Measurements from ENCODE around the gene PAIP2. TPM values are rescaled to one million over a fixed set of nuclear protein-coding genes. Genes with fewer than 3 reads are reported as not detected.

The PAIP2 gene
- total RNA-seq, 5 donors from 2014 or later (not counting 1 experiment from before 2014, with no cell fraction given): 96.5 to 119 (median 101) TPM

GRCh38 chr5:139391570-139392323, 50.1 kb downstream of the PAIP2 start:
- H3K4me3 ChIP-seq (ENCODE audit: control insufficient read depth in 1 of 2, extremely low read depth in 1 of 2, low read length in 1 of 2): peak overlapping the region in 1 of 2 donors; percentile 83

DNA sequence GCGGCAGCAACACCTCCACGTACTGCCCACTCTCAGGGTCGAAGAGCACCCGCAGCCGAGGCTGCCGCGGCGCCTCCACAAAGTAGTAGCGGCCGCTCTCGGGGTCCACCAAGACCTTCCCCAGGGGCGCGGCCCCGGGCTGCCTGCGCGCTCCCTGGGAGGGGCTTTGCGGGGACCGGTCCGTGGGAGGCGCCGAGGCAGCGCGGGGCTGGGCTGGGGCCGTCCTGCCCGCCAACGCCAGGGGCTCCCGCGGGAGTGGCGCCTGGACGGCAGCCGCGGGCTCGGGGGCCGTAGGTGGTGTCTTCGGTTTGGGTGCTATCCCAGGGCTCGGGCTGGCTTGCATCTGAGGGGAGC, 50.6 kb downstream of the PAIP2 start:
- H3K4me1 Mint-ChIP-seq: peaks cover 33 to 43% (median 42%) of the 10 kb centered on the region in 3 donors
- CTCF ChIA-PET: interaction anchor here in 1 of 2 donors (0.8 to 1.2 kb wide), 2 partner anchors 18 to 50 kb away, joined by 3 to 4 read pairs; no protein-coding TSS in a partner anchor
- peak; percentile 17 to 44 (median 31) for ATAC-seq (replicated peaks in 1 of 4)

More at GRCh38 chr5:139391570-139392323, 50.1 kb downstream of the PAIP2 start:
- ChIA-PET POLR2A (no interaction called here), CTCF (interaction anchor here (0.5 to 1.4 kb wide), 5 partner anchors 11 to 50 kb away, joined by 3 to 6 read pairs (median 4); partner anchors contain the start of gene SPATA24 (in 2 of the 2))
- no peaks in the 10 kb centered on the region for H3K36me3 ChIP-seq (ENCODE audit: control insufficient read depth in 2 of 2, extremely low read depth in 1 of 2, insufficient read depth in 1 of 2, low read length in 1 of 2)
- peak in 2 of 4 experiments; percentile 0 to 14 for ATAC-seq (replicated peaks in 1 of 4)
- Mint-ChIP-seq H3K4me3 (peak overlapping the region; percentile 77 to 89 (median 81)), H3K36me3 (no peaks in the 10 kb centered on the region), H3K27ac (peak overlapping the region; percentile 72 to 89), H3K4me1 (peaks cover 33 to 44% (median 43%) of the 10 kb centered on the region in 3 donors), H3K27me3 (no peaks in the 10 kb centered on the region), H3K9me3 (no peaks in the 10 kb centered on the region)
- H3K4me1 ChIP-seq (ENCODE audit: control insufficient read depth in 1 of 2, extremely low read depth in 1 of 2, insufficient read depth in 2 of 2, low read length in 2 of 2): peaks cover 2 to 69% of the 10 kb centered on the region in 2 experiments
- peaks cover 0 to 9% of the 10 kb centered on the region in 2 experiments for H3K27me3 ChIP-seq (replicated peaks in 1 of 2; ENCODE audit: control insufficient read depth in 2 of 2, extremely low read depth in 1 of 2, insufficient read depth in 2 of 2, low read length in 1 of 2)
- H3K9me3 ChIP-seq: no peaks in the 10 kb centered on the region
- peak overlapping the region; percentile 77 for H3K27ac ChIP-seq (ENCODE audit: low read length)
- 40% methylated on average over 25 of the region's 33 CpGs for WGBS (ENCODE audit: insufficient coverage)
- peak in 1 of 35 experiments; percentile 31 for DNase-seq

DNA sequence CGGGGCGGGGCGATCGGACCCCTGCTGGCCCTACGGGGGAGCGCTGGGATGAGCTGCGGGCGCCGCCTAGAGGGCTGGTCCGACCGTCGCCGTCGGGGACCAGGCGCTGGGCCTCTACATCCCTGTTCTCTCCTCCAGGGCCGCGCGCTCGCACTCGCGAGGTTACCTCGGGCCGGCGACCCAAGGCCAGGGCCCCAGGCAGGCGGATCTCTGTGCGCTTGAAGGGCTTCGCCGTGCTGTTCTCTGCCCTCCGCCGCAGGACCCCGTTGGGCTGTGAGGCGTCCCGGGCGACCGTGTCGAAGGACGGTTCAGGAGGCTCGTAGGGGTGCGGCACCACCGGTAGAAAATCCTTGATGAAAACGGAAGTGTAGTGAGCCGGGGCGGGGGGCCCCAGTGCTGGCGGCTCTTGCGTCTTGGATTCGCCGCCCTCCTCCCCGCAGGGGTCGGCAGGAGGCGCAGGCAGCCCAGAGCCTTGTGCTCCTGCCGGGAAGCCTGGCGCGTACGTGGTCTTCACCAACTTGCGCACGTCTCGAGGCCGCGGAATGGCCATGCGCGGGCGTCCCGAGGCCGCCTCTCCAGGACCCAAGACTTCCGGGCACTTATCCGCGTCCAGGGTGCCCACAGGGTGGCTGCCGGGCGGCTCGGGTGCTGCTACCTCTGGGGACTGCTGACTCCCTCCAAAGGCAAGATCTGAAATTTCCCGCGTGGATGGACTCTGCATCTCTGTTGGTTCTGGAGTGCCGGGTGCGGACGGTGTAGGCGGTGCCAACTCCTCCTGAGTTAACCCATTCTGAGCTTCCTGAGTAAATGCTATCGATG, 51.2 kb downstream of the PAIP2 start:
- CTCF ChIA-PET: interaction anchor here (0.5 to 1.2 kb wide), 2 partner anchors 51 to 300 kb away, joined by 4 read pairs; no protein-coding TSS in a partner anchor
- H3K27me3 ChIP-seq (replicated peaks in 1 of 2; ENCODE audit: control insufficient read depth in 2 of 2, extremely low read depth in 1 of 2, insufficient read depth in 2 of 2, low read length in 1 of 2): peaks cover 0 to 9% of the 10 kb centered on the region in 2 experiments
- peak overlapping the region; percentile 84 to 91 (median 89) for H3K4me3 Mint-ChIP-seq
- H3K9me3 Mint-ChIP-seq: no peaks in the 10 kb centered on the region
- H3K27ac ChIP-seq (ENCODE audit: low read length): no peak overlapping the region
- peak; percentile 66 to 81 (median 76) for ATAC-seq (replicated peaks in 1 of 4)
- H3K4me1 ChIP-seq (ENCODE audit: control insufficient read depth in 1 of 2, extremely low read depth in 1 of 2, insufficient read depth in 2 of 2, low read length in 2 of 2): peaks cover 2 to 66% of the 10 kb centered on the region in 2 experiments
- peaks cover 33 to 43% (median 41%) of the 10 kb centered on the region in 3 donors for H3K4me1 Mint-ChIP-seq
- DNase-seq: peak; percentile 37 to 84 (median 60)
- H3K27me3 Mint-ChIP-seq: no peaks in the 10 kb centered on the region
- no peaks in the 10 kb centered on the region for H3K36me3 Mint-ChIP-seq
- H3K36me3 ChIP-seq (ENCODE audit: control insufficient read depth in 2 of 2, extremely low read depth in 1 of 2, insufficient read depth in 1 of 2, low read length in 1 of 2): no peaks in the 10 kb centered on the region
- H3K27ac Mint-ChIP-seq: peak overlapping the region; percentile 73 to 77
- whole genome bisulfite sequencing (ENCODE audit: insufficient coverage): under 1% methylated on average over 76 of the region's 77 CpGs
- POLR2A ChIA-PET: no interaction called here
- no peaks in the 10 kb centered on the region for H3K9me3 ChIP-seq
- H3K4me3 ChIP-seq (ENCODE audit: control insufficient read depth in 1 of 2, extremely low read depth in 1 of 2, low read length in 1 of 2): peak overlapping the region; percentile 83 to 89

More for the DNA sequence above, 50.6 kb downstream of the PAIP2 start:
- peaks cover 2 to 69% of the 10 kb centered on the region in 2 experiments for H3K4me1 ChIP-seq (ENCODE audit: control insufficient read depth in 1 of 2, extremely low read depth in 1 of 2, insufficient read depth in 2 of 2, low read length in 2 of 2)
- no peaks in the 10 kb centered on the region for H3K27me3 Mint-ChIP-seq
- H3K36me3 Mint-ChIP-seq: no peaks in the 10 kb centered on the region
- peak overlapping the region; percentile 77 for H3K27ac ChIP-seq (ENCODE audit: low read length)
- no peak for DNase-seq
- POLR2A ChIA-PET: no interaction called here
- H3K9me3 Mint-ChIP-seq: no peaks in the 10 kb centered on the region
- H3K9me3 ChIP-seq: no peaks in the 10 kb centered on the region
- no peak overlapping the region for H3K27ac Mint-ChIP-seq
- under 1% methylated on average over 35 of the region's 36 CpGs for WGBS (ENCODE audit: insufficient coverage)
- H3K4me3 Mint-ChIP-seq: peak overlapping the region; percentile 84 to 91 (median 89)
- H3K27me3 ChIP-seq (replicated peaks in 1 of 2; ENCODE audit: control insufficient read depth in 2 of 2, extremely low read depth in 1 of 2, insufficient read depth in 2 of 2, low read length in 1 of 2): peaks cover 0 to 9% of the 10 kb centered on the region in 2 experiments
- H3K36me3 ChIP-seq (ENCODE audit: control insufficient read depth in 2 of 2, extremely low read depth in 1 of 2, insufficient read depth in 1 of 2, low read length in 1 of 2): no peaks in the 10 kb centered on the region
- peak overlapping the region; percentile 83 to 89 for H3K4me3 ChIP-seq (ENCODE audit: control insufficient read depth in 1 of 2, extremely low read depth in 1 of 2, low read length in 1 of 2)

DNA sequence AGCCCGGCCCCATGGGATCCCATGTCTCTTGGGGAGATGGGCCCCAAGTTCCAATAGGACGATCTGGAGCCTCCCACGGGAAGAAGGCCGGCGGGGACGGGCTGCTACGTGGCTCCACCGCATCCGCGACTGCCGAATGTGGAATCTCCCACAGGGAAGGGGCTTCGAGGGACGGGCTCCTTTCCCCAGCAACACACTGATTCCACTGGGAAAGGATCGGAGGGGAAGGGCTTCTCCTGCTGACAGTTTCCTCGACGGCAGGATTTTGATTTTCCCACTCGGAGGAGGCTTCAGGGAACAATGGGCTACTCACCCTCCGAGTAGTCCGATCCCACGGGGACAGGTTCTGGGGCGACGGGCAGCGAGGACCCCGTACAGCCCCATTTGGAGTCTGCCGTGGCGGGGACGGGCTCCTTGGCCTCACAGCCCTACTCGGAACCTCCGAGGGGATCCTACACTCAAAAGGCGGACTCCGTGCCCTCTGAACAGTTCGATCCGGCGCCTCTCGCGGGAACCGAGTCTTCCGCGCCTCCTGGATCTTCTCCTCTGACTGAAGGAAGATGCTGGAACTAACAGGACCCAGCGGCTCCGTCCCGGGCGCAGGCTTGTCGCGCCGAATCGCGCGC, 52.0 kb downstream of the PAIP2 start:
- DNase-seq: peak in 2 of 35 experiments; percentile 16 to 29
- peak overlapping the region; percentile 83 to 89 for H3K4me3 ChIP-seq (ENCODE audit: control insufficient read depth in 1 of 2, extremely low read depth in 1 of 2, low read length in 1 of 2)
- no peaks in the 10 kb centered on the region for H3K36me3 ChIP-seq (ENCODE audit: control insufficient read depth in 2 of 2, extremely low read depth in 1 of 2, insufficient read depth in 1 of 2, low read length in 1 of 2)
- H3K9me3 ChIP-seq: no peaks in the 10 kb centered on the region
- Mint-ChIP-seq H3K27ac (peak overlapping the region in 1 of 2 donors; percentile 34), H3K27me3 (no peaks in the 10 kb centered on the region), H3K4me3 (peak overlapping the region; percentile 84 to 91 (median 89)), H3K36me3 (no peaks in the 10 kb centered on the region), H3K4me1 (peaks cover 33 to 41% (median 37%) of the 10 kb centered on the region in 3 donors), H3K9me3 (no peaks in the 10 kb centered on the region)
- POLR2A ChIA-PET: no interaction called here
- WGBS (ENCODE audit: insufficient coverage): 17% methylated on average over 33 of the region's 49 CpGs
- peak in 1 of 4 experiments; percentile 0 for ATAC-seq (replicated peaks in 1 of 4)
- H3K4me1 ChIP-seq (ENCODE audit: control insufficient read depth in 1 of 2, extremely low read depth in 1 of 2, insufficient read depth in 2 of 2, low read length in 2 of 2): peaks cover 2 to 59% of the 10 kb centered on the region in 2 experiments
- H3K27me3 ChIP-seq (replicated peaks in 1 of 2; ENCODE audit: control insufficient read depth in 2 of 2, extremely low read depth in 1 of 2, insufficient read depth in 2 of 2, low read length in 1 of 2): peaks cover 0 to 9% of the 10 kb centered on the region in 2 experiments
- CTCF ChIA-PET: interaction anchor here (0.5 to 1.2 kb wide), 2 partner anchors 51 to 299 kb away, joined by 4 read pairs; no protein-coding TSS in a partner anchor
- H3K27ac ChIP-seq (ENCODE audit: low read length): no peak overlapping the region

- peaks cover 1% of the 10 kb centered on the region for H3K36me3 Mint-ChIP-seq
- H3K36me3 ChIP-seq (ENCODE audit: control insufficient read depth in 2 of 2, extremely low read depth in 1 of 2, insufficient read depth in 1 of 2, low read length in 1 of 2): no peaks in the 10 kb centered on the region
- H3K4me3 ChIP-seq (ENCODE audit: control insufficient read depth in 1 of 2, extremely low read depth in 1 of 2, low read length in 1 of 2): peak overlapping the region; percentile 83 to 89
- WGBS (ENCODE audit: insufficient coverage): 29% methylated on average over 52 of the region's 62 CpGs
- H3K27ac ChIP-seq (ENCODE audit: low read length): no peak overlapping the region
- DNase-seq: peak in 20 of 35 experiments; percentile 26 to 68 (median 49)
- peak overlapping the region; percentile 84 to 91 (median 89) for H3K4me3 Mint-ChIP-seq
- no peaks in the 10 kb centered on the region for H3K9me3 Mint-ChIP-seq
- ATAC-seq (replicated peaks in 1 of 4): peak in 1 of 4 experiments; percentile 30
- H3K4me1 Mint-ChIP-seq: peaks cover 30 to 37% (median 34%) of the 10 kb centered on the region in 3 donors
- no peaks in the 10 kb centered on the region for H3K27me3 Mint-ChIP-seq
- peaks cover 2 to 53% of the 10 kb centered on the region in 2 experiments for H3K4me1 ChIP-seq (ENCODE audit: control insufficient read depth in 1 of 2, extremely low read depth in 1 of 2, insufficient read depth in 2 of 2, low read length in 2 of 2)
- no peak overlapping the region for H3K27ac Mint-ChIP-seq
- ChIA-PET POLR2A (no interaction called here), CTCF (interaction anchor here (0.6 kb wide), 2 partner anchors 81 to 723 kb away, joined by 3 to 10 read pairs; no protein-coding TSS in a partner anchor)
- no peaks in the 10 kb centered on the region for H3K9me3 ChIP-seq
- peaks cover 0 to 9% of the 10 kb centered on the region in 2 experiments for H3K27me3 ChIP-seq (replicated peaks in 1 of 2; ENCODE audit: control insufficient read depth in 2 of 2, extremely low read depth in 1 of 2, insufficient read depth in 2 of 2, low read length in 1 of 2)
These were observed 52.5 kb downstream of the PAIP2 start for GRCh38 chr5:139394123-139394653.

Data from T-cell (primary cell).